Uterus (tissue), 4 donors: ENCODE results near the gene MSANTD2. TPM values are rescaled to one million over a fixed set of nuclear protein-coding genes. Genes with fewer than 3 reads are reported as not detected.
A peak's percentile ranks its signal among the peaks of the same experiment; 100 is the strongest.

ENCODE experiments used
- DNase-seq, 2 donors: peaks; one replicate each; pipeline ENCODE4 v3.0.0-alpha.2; 2019 to 2020
- H3K27ac ChIP-seq, 2 donors: fragments of 200-600 bp; sonication (generic); 1 replicate in 1 of 2; 2 replicates in 1 of 2; pipeline ENCODE4 v1.5.1; 2016 to 2018
- H3K27me3 ChIP-seq, 2 donors: fragments of 200-600 bp; sonication (generic); one replicate each; pipeline ENCODE4 v1.5.1; 2018 to 2019; ENCODE audit warnings: control low read depth in 1 of 2
- H3K36me3 ChIP-seq, 2 donors: fragments of 200-600 bp; sonication (generic); one replicate each; pipeline ENCODE4 v1.5.1; 2019; ENCODE audit warnings: control low read depth in 1 of 2
- H3K4me1 ChIP-seq, 2 donors: fragments of 200-600 bp; sonication (generic); one replicate each; pipeline ENCODE4 v1.5.1; 2018 to 2019; ENCODE audit warnings: control low read depth in 1 of 2
- H3K4me3 ChIP-seq, 2 donors: fragments of 200-600 bp; sonication (generic); 1 replicate in 1 of 2; 2 replicates in 1 of 2; pipeline ENCODE4 v1.5.1; 2018 to 2019; ENCODE audit warnings: mild to moderate bottlenecking in 1 of 2
- H3K9me3 ChIP-seq, 2 donors: fragments of 200-600 bp; sonication (generic); one replicate each; pipeline ENCODE4 v1.5.1; 2019; ENCODE audit warnings: control low read depth in 1 of 2
- POLR2A ChIP-seq, 2 donors: fragments of 450-650 bp; IDR thresholded peaks; one replicate each; pipeline ENCODE4 v1.6.1; 2016; ENCODE audit warnings: antibody characterized with exemption in 2 of 2, mild to moderate bottlenecking in 1 of 2, moderate library complexity in 1 of 2
- intact Hi-C: fragments of 100-400 bp; cut with DNase I; formaldehyde crosslinking; loops from one replicate; pipeline ENCODE4 v1.15.1; 2023; ENCODE audit warnings: low total_unique reads
- total RNA-seq, 4 donors: library from RNA; depleted of rRNA in 3 of 4; stranded (reverse); fragments of >200 nt in 3 of 4; gene quantifications; one replicate each; pipeline versions ENCODE4 v1.1.0 to v1.2.4, GENCODE V29; 2014 to 2023
- TF ChIP-seq, protein P1 (sequence below), 4 experiments: fragments of 200-600 bp in 2 of 4; fragments of 450-650 bp in 2 of 4; sonication (generic) in 2 of 4; IDR thresholded peaks; one replicate each; pipeline ENCODE4 v1.5.1; 2016 to 2019; ENCODE audit warnings: antibody characterized with exemption in 4 of 4, mild to moderate bottlenecking in 2 of 4, moderate library complexity in 1 of 4
- donor health status: DM: yes; HTN: yes; CAD: no.

The MSANTD2 gene
- total RNA-seq, 4 donors from 2014 or later: 5.1 to 36.6 (median 24.5) TPM

DNA sequence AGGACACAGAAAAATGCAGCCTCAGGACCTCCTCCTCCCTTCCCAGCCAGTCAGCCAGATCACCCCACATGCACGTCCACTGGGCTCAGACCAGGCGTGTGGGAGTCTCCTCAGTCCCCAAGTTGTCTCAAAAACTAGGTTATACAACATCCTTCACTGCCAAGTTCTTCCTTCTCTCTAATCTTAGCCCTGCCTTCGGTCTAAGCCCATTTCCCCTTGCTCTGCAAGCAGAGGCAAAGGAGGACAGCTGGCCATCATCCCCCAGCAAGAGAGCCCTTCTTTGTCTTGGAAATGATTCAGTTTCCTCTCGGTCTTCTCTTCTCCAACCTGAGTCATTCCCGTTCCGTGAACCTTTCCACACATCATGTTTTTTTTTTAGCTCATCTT, 74.5 kb downstream of the MSANTD2 start:
- Histone ChIP-seq H3K4me3 (no peak overlapping the region), H3K27ac (peak overlapping the region in 1 of 2 donors; percentile 4)
- intact Hi-C loops: no loop called here

DNA sequence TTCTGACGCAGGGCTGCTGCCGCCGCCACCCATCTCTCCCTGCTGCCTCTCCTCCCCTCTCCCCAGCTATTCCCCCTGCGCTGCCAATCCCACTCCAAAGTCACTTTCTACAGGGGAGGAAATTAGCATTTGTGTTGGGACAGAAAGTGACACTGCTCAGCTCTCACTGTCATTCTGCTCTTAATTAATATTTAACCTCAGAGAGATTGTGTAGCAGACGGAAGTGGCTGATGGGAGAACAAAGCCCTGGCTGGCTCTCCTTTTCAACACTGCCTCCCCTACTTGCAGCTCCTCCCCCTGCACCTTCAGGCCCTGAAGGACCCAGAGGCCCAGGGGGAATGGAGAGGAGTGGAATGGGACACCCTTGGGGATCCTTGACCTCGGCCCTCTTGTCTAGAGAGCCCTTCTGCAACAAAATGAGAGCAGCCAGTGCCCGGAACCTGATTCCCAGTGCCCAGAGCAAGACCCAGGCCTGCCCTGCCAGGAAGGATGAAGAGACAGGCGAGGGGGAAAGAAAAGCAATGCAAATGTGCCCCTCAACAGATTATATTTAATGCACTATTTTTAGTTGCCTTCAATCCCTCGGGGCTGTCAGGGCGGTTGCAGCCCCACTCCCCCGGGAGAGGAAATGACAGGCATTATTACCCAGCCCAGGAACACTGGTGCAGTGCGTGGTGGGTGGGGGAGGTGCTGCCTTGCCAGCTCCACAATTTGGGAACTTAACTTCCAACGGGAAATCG, 75.1 kb downstream of the MSANTD2 start:
- no peaks in the 10 kb centered on the region for H3K36me3 ChIP-seq
- no peak for TF ChIP-seq POLR2A (IDR thresholded peaks at IDR 0.05)
- TF ChIP-seq, protein P1, sequence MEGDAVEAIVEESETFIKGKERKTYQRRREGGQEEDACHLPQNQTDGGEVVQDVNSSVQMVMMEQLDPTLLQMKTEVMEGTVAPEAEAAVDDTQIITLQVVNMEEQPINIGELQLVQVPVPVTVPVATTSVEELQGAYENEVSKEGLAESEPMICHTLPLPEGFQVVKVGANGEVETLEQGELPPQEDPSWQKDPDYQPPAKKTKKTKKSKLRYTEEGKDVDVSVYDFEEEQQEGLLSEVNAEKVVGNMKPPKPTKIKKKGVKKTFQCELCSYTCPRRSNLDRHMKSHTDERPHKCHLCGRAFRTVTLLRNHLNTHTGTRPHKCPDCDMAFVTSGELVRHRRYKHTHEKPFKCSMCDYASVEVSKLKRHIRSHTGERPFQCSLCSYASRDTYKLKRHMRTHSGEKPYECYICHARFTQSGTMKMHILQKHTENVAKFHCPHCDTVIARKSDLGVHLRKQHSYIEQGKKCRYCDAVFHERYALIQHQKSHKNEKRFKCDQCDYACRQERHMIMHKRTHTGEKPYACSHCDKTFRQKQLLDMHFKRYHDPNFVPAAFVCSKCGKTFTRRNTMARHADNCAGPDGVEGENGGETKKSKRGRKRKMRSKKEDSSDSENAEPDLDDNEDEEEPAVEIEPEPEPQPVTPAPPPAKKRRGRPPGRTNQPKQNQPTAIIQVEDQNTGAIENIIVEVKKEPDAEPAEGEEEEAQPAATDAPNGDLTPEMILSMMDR (IDR thresholded peaks at IDR 0.05): no peak
- peaks cover 0 to 9% of the 10 kb centered on the region in 2 donors for H3K27me3 ChIP-seq
- intact Hi-C loops: no loop called here
- H3K4me1 ChIP-seq: peaks cover 0 to 7% of the 10 kb centered on the region in 2 donors
- no peak overlapping the region for H3K4me3 ChIP-seq
- H3K9me3 ChIP-seq: no peaks in the 10 kb centered on the region
- peak overlapping the region in 1 of 2 donors; percentile 4 for H3K27ac ChIP-seq
- DNase-seq: no peak

More for the DNA sequence above, 74.5 kb downstream of the MSANTD2 start:
- TF ChIP-seq POLR2A (IDR thresholded peaks at IDR 0.05): no peak
- TF ChIP-seq, protein P1 (IDR thresholded peaks at IDR 0.05): no peak
- Histone ChIP-seq H3K27me3 (peaks cover 0 to 9% of the 10 kb centered on the region in 2 donors), H3K4me1 (peaks cover 0 to 7% of the 10 kb centered on the region in 2 donors), H3K36me3 (no peaks in the 10 kb centered on the region), H3K9me3 (no peaks in the 10 kb centered on the region)
- no peak for DNase-seq

DNA sequence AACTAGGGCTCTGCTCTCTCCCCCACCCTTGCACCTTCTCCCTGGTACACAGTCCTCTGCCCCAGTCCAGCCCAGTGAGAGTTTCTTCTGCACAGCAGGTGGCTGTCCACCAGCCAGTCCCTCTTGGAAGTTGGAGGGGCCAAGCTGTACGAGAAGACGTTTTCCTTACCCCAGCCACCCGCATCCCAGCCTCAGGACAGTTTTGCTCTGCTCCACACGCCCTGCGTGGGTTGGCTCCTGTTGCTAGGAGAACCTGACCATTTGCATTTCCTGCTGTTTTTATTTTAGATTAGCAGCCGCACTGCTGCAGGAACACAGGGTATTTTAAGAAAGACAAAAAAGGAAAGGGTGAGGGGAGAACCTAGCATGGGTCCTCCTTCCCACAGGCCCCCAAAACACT, 78.0 kb downstream of the MSANTD2 start:
- no peak overlapping the region for H3K27ac ChIP-seq
- TF ChIP-seq, protein P1 (IDR thresholded peaks at IDR 0.05): no peak
- TF ChIP-seq POLR2A (IDR thresholded peaks at IDR 0.05): no peak
- intact Hi-C loops: no loop called here
- peaks cover 0 to 9% of the 10 kb centered on the region in 2 donors for H3K27me3 ChIP-seq
- H3K36me3 ChIP-seq: no peaks in the 10 kb centered on the region
- peaks cover 0 to 19% of the 10 kb centered on the region in 2 donors for H3K4me1 ChIP-seq
- DNase-seq: no peak
- H3K9me3 ChIP-seq: no peaks in the 10 kb centered on the region
- H3K4me3 ChIP-seq: no peak overlapping the region

DNA sequence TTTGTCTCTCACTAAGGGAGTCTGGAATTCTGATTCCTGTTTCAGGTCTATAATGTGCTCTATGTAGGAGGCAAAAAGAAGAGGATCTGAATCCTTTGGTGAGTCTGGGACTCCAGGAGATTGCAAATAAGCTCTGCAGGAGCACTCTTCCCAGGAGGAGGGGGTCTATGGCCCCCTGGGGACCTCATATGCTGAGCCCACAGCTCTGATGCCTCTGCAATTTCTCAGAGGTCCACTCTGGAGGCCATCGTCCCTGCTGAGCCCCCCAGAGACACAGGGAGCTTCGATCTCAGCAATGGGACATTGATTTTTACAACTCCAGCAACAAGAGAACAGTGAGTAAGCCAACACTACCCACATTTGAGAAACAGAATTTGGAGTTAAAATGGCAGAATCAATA, 80.7 kb downstream of the MSANTD2 start:
- intact Hi-C loops: no loop called here
- TF ChIP-seq POLR2A (IDR thresholded peaks at IDR 0.05): no peak
- TF ChIP-seq, protein P1 (IDR thresholded peaks at IDR 0.05): no peak
- Histone ChIP-seq H3K36me3 (no peaks in the 10 kb centered on the region), H3K9me3 (no peaks in the 10 kb centered on the region), H3K27ac (no peak overlapping the region), H3K4me1 (peaks cover 0 to 12% of the 10 kb centered on the region in 2 donors), H3K27me3 (peaks cover 0 to 9% of the 10 kb centered on the region in 2 donors), H3K4me3 (no peak overlapping the region)
- no peak for DNase-seq

DNA sequence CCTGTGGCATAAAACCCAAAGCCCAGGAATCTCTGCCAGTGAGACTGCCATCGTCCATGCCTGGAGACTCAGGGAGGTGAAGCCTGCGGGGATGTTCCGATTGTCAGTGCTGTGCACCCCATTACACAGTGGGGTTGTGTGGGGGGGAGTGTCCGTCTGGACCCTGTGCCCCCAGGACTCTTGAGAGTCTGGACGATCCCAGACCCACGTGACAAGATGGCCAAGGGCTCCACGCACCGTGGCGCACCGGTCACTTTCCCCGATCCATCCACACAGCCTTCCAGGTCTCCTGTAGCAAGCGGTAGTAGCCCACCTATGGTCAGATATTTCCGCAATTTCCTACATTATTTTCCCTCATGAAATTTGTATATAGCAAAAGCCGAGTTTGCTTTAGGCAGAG, 81.4 kb downstream of the MSANTD2 start:
- Histone ChIP-seq H3K27ac (no peak overlapping the region), H3K36me3 (no peaks in the 10 kb centered on the region), H3K9me3 (no peaks in the 10 kb centered on the region), H3K4me3 (no peak overlapping the region), H3K4me1 (peaks cover 0 to 12% of the 10 kb centered on the region in 2 donors), H3K27me3 (peaks cover 0 to 9% of the 10 kb centered on the region in 2 donors)
- TF ChIP-seq, protein P1 (IDR thresholded peaks at IDR 0.05): no peak
- no peak for TF ChIP-seq POLR2A (IDR thresholded peaks at IDR 0.05)
- no peak for DNase-seq
- intact Hi-C loops: no loop called here
